Fibroblast of skin of scalp (primary cell): Measurements from ENCODE around the gene IQGAP2.
"Not testable (repeated sequence)": the region's sequence is repeated elsewhere in the genome, so short reads cannot be mapped to it uniquely, and the experiment has no call there.

ENCODE experiments used
- DNase-seq: peaks from one replicate; pipeline ENCODE4 v3.0.0-alpha.2; 2013

IQGAP2 gene

GRCh38 chr5:76514292-76514691 is 111.2 kb downstream of the IQGAP2 start:
- no peak for DNase-seq

DNA sequence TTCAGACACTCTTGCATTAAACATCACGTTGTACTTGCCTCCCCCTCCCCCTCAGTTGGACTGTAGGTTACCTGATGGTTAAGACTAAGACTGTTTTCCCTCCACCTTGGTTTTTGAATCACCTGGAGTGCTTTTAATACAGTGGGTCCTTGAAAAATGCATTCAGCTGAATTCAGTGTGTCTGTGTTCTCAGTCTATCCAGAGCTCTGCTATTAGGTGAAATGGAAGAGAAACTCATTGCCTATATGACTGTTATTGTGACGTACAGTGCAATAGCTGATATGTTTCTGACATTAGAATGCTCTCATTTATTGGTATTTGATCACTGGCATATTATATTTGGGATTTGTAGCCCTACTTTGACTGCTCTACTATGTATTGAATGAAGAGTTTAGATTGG is 111.6 kb downstream of the IQGAP2 start:
- DNase-seq = no peak

DNA sequence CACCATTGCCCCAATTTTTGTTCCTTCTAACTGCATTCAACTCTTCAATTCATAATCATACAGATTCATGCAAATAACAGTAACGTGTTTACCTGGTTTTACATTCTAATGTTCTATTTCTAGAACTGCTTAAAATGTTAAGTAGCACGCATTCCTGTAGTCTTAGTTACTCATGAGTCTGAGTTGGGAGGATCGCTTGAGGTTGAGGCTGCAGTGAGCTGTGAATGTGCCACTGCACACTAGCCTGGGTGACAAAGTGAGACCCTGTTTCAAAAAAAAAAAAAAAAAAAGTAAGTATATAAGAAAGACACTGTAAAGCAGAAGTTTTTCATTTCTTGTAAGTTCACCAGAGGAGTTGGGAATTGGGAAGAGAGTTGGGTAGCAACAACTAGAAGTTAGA is 114.2 kb downstream of the IQGAP2 start:
- DNase-seq = no peak

- DNase-seq = not testable (repeated sequence)
Measured at GRCh38 chr5:76518246-76518645, 115.2 kb downstream of the IQGAP2 start.

DNA sequence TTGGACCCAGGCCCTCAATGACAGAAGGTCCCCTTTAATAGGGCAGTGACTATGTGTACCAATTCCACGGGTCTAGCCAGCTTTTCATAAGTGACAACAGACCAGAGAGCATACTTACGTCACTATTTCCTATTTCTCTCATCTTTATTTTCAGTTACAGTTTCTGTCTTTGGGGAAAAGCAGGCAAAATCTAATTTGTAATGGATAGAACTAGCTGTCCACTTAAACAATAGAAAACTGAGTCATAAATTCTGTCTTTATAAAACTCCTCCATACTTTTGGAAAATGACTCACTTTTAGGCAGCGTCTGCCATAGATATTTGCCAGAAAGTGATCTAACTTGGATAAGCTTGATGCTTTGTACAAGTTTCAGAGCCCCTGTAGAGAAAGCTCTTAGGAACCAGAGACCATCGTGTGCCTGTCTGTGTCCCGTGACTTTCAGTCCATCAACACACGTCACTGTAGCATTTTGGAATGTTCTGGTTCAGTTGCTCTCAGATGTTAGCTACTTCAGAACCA is 118.2 kb downstream of the IQGAP2 start:
- peak; percentile 78 for DNase-seq

- DNase-seq = no peak
Measured at GRCh38 chr5:76522103-76522935, 119.2 kb downstream of the IQGAP2 start.

DNA sequence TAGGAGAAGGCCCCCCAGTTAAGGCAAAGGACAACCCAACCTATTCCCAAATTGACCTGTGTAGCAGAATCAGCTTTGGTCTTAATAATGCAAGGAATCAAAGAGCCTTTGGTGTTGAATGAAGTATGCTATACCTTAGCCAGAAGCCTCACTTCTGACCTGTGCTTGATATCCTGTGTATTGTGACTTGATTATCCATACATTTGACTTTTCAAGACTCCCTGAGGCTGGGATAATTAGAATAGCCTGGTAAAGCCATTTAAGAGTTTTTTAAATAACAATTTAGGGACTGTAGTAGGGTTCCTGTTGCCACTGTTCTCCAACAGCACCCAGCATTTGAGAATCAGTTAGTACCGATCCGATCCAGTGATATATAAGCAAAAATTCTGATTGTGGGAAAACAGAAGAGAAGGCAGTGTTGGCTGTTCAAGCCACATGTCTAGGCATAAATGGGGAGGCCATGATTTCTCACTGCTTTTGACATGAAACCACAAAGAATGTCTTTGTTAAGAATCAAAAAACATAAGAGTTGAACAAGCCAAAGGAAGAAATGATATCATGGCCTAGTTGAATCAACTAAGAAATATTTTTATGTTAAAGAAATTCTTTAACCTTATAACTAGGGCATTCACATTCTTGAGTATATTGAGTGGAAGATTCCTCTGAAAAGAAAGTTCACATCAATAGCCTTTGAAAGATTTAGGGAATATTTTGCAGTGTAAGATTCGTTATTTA is 121.2 kb downstream of the IQGAP2 start:
- DNase-seq = peak; percentile 54

DNA sequence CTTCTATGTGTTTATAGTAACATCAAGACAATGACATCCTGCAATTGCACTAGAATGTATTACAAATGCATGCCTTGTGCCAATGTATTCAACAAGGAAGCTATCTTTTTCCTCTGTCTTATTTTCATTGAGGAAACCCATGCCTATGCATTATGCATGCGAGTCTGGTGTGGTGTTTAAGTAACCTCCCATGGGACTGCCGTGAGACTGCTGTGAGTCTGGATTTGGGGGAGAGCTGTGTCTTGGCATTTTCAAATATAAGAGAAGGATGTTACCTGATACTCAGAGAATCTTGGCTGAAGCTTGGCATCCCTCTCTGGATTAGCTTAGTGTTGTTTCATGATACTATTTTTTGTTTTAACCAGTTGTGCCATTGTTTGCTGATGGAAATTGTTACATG is 121.8 kb downstream of the IQGAP2 start:
- peak; percentile 86 for DNase-seq

GRCh38 chr5:76525956-76526355 is 122.9 kb downstream of the IQGAP2 start:
- no peak for DNase-seq

GRCh38 chr5:76526950-76527583 is 124.0 kb downstream of the IQGAP2 start:
- peak; percentile 23 for DNase-seq

- DNase-seq = peak; percentile 24
Measured at GRCh38 chr5:76527685-76528161, 124.6 kb downstream of the IQGAP2 start.

GRCh38 chr5:76528547-76529331 is 125.7 kb downstream of the IQGAP2 start:
- no peak for DNase-seq

GRCh38 chr5:76529464-76530344 is 126.6 kb downstream of the IQGAP2 start:
- DNase-seq = no peak

DNA sequence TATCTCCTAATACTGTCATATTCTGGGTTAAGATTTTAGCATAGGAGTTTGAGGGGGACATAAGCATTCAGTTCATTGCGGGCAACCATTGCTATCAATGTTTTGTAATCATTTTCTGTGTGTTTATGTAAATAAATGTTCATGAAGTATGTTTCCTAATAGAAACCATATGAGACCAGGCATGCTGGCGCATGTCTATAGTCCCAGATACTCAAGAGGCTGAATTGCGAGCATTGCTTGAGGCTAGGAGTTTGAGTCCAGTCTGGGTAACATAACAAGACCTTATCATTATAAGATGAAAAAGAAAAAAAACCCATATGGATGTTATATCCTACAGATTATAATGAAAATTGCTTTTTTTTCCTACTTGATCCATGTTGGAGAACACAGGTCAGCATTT is 129.0 kb downstream of the IQGAP2 start:
- no peak for DNase-seq

GRCh38 chr5:76532973-76533372 is 129.9 kb downstream of the IQGAP2 start:
- no peak for DNase-seq

- DNase-seq = no peak
Measured at GRCh38 chr5:76535577-76535976, 132.5 kb downstream of the IQGAP2 start.

GRCh38 chr5:76537073-76537543 is 134.0 kb downstream of the IQGAP2 start:
- no peak for DNase-seq

DNA sequence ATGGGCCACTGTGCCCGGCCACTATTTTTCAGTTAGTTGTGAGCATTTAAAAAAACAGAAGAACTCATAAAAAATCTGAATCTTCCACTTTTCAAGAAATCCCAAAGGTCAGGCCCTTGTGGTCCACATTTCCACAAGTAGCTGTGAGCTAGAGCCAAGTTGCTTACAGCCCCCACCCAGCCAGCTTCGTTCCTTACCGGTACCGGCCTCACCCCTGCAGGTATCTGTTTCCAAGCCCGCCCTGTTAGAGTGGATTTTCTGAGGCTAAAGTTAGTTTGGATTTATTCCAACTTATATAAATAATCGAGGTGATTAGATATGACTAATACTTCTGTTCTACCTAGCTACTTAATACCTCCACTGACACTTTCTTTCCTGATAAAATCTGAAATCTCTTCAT is 139.2 kb downstream of the IQGAP2 start:
- DNase-seq = no peak

GRCh38 chr5:76542887-76543690 is 140.0 kb downstream of the IQGAP2 start:
- DNase-seq = no peak

- peak; percentile 45 for DNase-seq
Measured at GRCh38 chr5:76544268-76544926, 141.3 kb downstream of the IQGAP2 start.
